ENCODE results near the gene MAN2A2. TPM values are rescaled to one million over a fixed set of nuclear protein-coding genes. Genes with fewer than 3 reads are reported as not detected.

The MAN2A2 gene
- total RNA-seq, 2 experiments from 2014 or later: 139 to 141 TPM

DNA sequence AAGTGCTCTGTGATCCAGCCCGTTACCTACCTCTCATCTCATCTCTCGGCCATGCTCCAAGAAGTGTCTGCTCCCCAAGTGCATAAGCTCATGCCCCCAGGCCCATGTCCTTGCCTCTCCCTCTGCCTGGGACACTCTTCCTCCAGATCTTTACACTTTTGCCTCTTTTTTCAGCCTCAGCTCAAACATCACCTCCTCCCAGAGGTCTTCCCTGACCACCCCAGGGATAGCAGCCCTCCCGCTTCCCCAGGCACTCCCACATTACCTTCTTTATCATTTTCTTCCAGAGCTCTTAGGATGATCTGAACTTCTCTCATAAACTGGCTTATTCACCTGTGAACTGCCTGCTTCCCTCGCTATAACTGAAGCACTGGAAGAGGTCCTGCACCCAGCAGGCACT, 37.4 kb upstream of the MAN2A2 start:
- Mint-ChIP-seq H3K27me3 (ENCODE audit: low read depth) (no peaks in the 10 kb centered on the region), H3K27ac (no peak overlapping the region), H3K4me3 (no peak overlapping the region), H3K9me3 (no peaks in the 10 kb centered on the region), H3K36me3 (ENCODE audit: low read depth) (peaks cover 19% of the 10 kb centered on the region), H3K4me1 (ENCODE audit: low read depth) (peaks cover 50% of the 10 kb centered on the region)
- intact Hi-C loops (cut with micrococcal nuclease): no loop called here
- no peak for DNase-seq
- CTCF ChIA-PET: no interaction called here

GRCh38 chr15:90866161-90866715, 36.9 kb upstream of the MAN2A2 start:
- Mint-ChIP-seq H3K36me3 (ENCODE audit: low read depth) (peaks cover 22% of the 10 kb centered on the region), H3K9me3 (no peaks in the 10 kb centered on the region), H3K4me1 (ENCODE audit: low read depth) (peaks cover 45% of the 10 kb centered on the region), H3K4me3 (no peak overlapping the region), H3K27me3 (ENCODE audit: low read depth) (no peaks in the 10 kb centered on the region), H3K27ac (no peak overlapping the region)
- DNase-seq: no peak
- intact Hi-C loops (cut with micrococcal nuclease): no loop called here
- CTCF ChIA-PET: no interaction called here

GRCh38 chr15:90866800-90867199, 36.3 kb upstream of the MAN2A2 start:
- Mint-ChIP-seq H3K27ac (no peak overlapping the region), H3K36me3 (ENCODE audit: low read depth) (peaks cover 22% of the 10 kb centered on the region), H3K27me3 (ENCODE audit: low read depth) (no peaks in the 10 kb centered on the region), H3K4me1 (ENCODE audit: low read depth) (peaks cover 44% of the 10 kb centered on the region), H3K9me3 (no peaks in the 10 kb centered on the region), H3K4me3 (no peak overlapping the region)
- CTCF ChIA-PET: no interaction called here
- DNase-seq: no peak
- intact Hi-C loops (cut with micrococcal nuclease): no loop called here

- H3K4me3 Mint-ChIP-seq: peak within 1 kb of the TSS; percentile 93
- peak; percentile 67 for DNase-seq
- H3K27ac Mint-ChIP-seq: peak within 1 kb of the TSS; percentile 99
- CTCF ChIA-PET: interaction anchor here (1.1 to 1.7 kb wide), 3 partner anchors 16 to 31 kb away, joined by 3 to 6 read pairs (median 4); no protein-coding TSS in a partner anchor
- peaks cover 48% of the 10 kb centered on the region for H3K4me1 Mint-ChIP-seq (ENCODE audit: low read depth)
- intact Hi-C loops (cut with micrococcal nuclease): no loop called here
- H3K27me3 Mint-ChIP-seq (ENCODE audit: low read depth): no peaks in the 10 kb centered on the region
- no peaks in the 10 kb centered on the region for H3K9me3 Mint-ChIP-seq
- peaks cover 34% of the 10 kb centered on the region for H3K36me3 Mint-ChIP-seq (ENCODE audit: low read depth)
Measured at GRCh38 chr15:90868261-90868689, 34.8 kb upstream of the MAN2A2 start, which contains the start of gene FURIN. Gene FURIN (plus strand): TSS chr15:90868588. CDS start chr15:90875741, 7,153 bp downstream.

DNA sequence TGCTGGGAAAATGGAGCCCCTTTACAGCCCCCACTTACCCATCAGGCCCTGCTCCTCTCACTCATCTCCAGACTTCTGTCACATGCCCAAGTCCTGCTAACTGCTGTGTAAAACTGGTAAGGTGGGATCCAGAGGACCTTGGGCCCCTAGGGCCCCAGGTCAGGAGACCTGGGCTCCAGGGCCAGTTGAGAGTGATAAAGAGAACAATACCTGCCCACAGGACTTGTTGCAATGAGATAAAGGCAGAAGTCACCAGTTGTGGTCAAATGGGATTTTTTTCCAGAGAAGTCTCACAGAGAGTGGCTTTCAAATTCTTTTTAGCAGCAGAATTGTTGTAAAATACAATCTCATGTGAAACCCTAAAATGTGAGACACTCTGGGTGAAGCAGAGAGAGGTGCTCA, 34.0 kb upstream of the MAN2A2 start:
- Mint-ChIP-seq H3K27ac (peak overlapping the region; percentile 99), H3K36me3 (ENCODE audit: low read depth) (peaks cover 43% of the 10 kb centered on the region), H3K4me3 (peak overlapping the region; percentile 93), H3K27me3 (ENCODE audit: low read depth) (no peaks in the 10 kb centered on the region), H3K4me1 (ENCODE audit: low read depth) (peaks cover 42% of the 10 kb centered on the region), H3K9me3 (no peaks in the 10 kb centered on the region)
- intact Hi-C loops (cut with micrococcal nuclease): loop anchor here (1.0 kb wide), 5 partner anchors 13 to 221 kb away; no protein-coding TSS in a partner anchor
- CTCF ChIA-PET: interaction anchor here (1.5 to 1.7 kb wide), 2 partner anchors 17 to 32 kb away, joined by 4 to 6 read pairs; no protein-coding TSS in a partner anchor
- DNase-seq: peak; percentile 43

GRCh38 chr15:90869601-90870353, 33.3 kb upstream of the MAN2A2 start:
- Mint-ChIP-seq H3K4me3 (peak overlapping the region; percentile 93), H3K27ac (peak overlapping the region; percentile 99), H3K36me3 (ENCODE audit: low read depth) (peaks cover 48% of the 10 kb centered on the region), H3K27me3 (ENCODE audit: low read depth) (no peaks in the 10 kb centered on the region), H3K4me1 (ENCODE audit: low read depth) (peaks cover 46% of the 10 kb centered on the region), H3K9me3 (no peaks in the 10 kb centered on the region)
- DNase-seq: peak; percentile 87
- CTCF ChIA-PET: interaction anchor here (0.8 to 1.7 kb wide), 6 partner anchors 16 to 65 kb away, joined by 3 to 7 read pairs (median 4); no protein-coding TSS in a partner anchor
- intact Hi-C loops (cut with micrococcal nuclease): loop anchor here (1.0 kb wide), 5 partner anchors 13 to 221 kb away; no protein-coding TSS in a partner anchor

DNA sequence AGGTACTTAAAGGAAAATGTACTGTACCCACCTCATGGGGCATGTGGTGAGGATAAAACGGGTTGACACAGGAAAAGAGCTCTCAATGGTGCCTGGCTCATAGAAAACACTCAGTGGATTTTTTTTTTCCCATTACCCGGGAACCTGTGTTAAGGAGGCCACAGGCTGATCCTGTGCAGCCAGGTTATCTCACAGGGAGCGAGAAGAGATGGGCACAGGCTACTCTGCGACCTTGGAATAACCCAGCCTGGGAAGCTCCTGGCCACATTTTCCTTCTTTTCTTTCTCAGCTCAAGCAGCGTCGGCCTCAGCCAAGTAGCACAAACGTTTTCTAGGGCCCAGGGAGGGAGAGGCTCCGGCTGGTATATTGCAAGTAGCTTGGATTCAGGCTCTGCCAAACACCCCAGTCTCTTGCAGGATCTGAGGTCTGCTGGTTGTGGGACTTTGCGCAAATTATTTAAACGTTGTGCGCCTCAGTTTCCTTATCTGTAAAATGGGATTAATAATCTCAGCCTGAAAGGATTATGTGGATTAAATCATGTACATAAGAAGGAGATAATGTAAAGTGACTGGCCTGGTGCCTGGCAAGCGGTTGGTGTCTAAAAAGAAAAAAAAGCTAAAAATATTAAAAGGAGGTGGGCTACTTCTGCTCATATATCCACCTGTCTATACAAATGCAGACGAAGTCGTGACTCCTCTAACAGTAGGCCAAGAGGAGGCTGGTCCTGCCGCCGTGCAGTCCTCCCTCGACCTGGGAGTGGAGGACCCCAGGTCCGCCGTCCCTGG, 32.6 kb upstream of the MAN2A2 start:
- Mint-ChIP-seq H3K36me3 (ENCODE audit: low read depth) (peaks cover 54% of the 10 kb centered on the region), H3K4me1 (ENCODE audit: low read depth) (peaks cover 51% of the 10 kb centered on the region)
- peak; percentile 21 for DNase-seq

GRCh38 chr15:90871139-90871715, 31.9 kb upstream of the MAN2A2 start:
- Mint-ChIP-seq H3K27ac (peak overlapping the region; percentile 99), H3K4me1 (ENCODE audit: low read depth) (peaks cover 49% of the 10 kb centered on the region), H3K27me3 (ENCODE audit: low read depth) (no peaks in the 10 kb centered on the region), H3K9me3 (no peaks in the 10 kb centered on the region), H3K4me3 (peak overlapping the region; percentile 93), H3K36me3 (ENCODE audit: low read depth) (peaks cover 60% of the 10 kb centered on the region)
- intact Hi-C loops (cut with micrococcal nuclease): no loop called here
- DNase-seq: peak; percentile 27
- CTCF ChIA-PET: interaction anchor here (1.2 to 1.7 kb wide), 2 partner anchors 33 to 63 kb away, joined by 3 to 7 read pairs; no protein-coding TSS in a partner anchor

More for the DNA sequence above, 32.6 kb upstream of the MAN2A2 start:
- CTCF ChIA-PET: interaction anchor here (0.8 to 1.7 kb wide), 4 partner anchors 28 to 64 kb away, joined by 3 to 7 read pairs (median 4); no protein-coding TSS in a partner anchor
- Mint-ChIP-seq H3K27ac (peak overlapping the region; percentile 99), H3K9me3 (no peaks in the 10 kb centered on the region), H3K4me3 (peak overlapping the region; percentile 93), H3K27me3 (ENCODE audit: low read depth) (no peaks in the 10 kb centered on the region)
- intact Hi-C loops (cut with micrococcal nuclease): no loop called here

- intact Hi-C loops (cut with micrococcal nuclease): loop anchor here (2.0 kb wide), 3 partner anchors 31 to 155 kb away; partner anchors contain the start of genes BLM and MAN2A2
- H3K9me3 Mint-ChIP-seq: no peaks in the 10 kb centered on the region
- H3K4me1 Mint-ChIP-seq (ENCODE audit: low read depth): peaks cover 52% of the 10 kb centered on the region
- peak overlapping the region; percentile 94 for H3K4me3 Mint-ChIP-seq
- H3K27me3 Mint-ChIP-seq (ENCODE audit: low read depth): no peaks in the 10 kb centered on the region
- peak; percentile 38 for DNase-seq
- H3K36me3 Mint-ChIP-seq (ENCODE audit: low read depth): peaks cover 66% of the 10 kb centered on the region
- CTCF ChIA-PET: interaction anchor here (1.7 kb wide), 1 partner anchor 34 kb away, joined by 7 read pairs; no protein-coding TSS in a partner anchor
- peak overlapping the region; percentile 99 for H3K27ac Mint-ChIP-seq
Measured at GRCh38 chr15:90871716-90872485, 31.2 kb upstream of the MAN2A2 start.

DNA sequence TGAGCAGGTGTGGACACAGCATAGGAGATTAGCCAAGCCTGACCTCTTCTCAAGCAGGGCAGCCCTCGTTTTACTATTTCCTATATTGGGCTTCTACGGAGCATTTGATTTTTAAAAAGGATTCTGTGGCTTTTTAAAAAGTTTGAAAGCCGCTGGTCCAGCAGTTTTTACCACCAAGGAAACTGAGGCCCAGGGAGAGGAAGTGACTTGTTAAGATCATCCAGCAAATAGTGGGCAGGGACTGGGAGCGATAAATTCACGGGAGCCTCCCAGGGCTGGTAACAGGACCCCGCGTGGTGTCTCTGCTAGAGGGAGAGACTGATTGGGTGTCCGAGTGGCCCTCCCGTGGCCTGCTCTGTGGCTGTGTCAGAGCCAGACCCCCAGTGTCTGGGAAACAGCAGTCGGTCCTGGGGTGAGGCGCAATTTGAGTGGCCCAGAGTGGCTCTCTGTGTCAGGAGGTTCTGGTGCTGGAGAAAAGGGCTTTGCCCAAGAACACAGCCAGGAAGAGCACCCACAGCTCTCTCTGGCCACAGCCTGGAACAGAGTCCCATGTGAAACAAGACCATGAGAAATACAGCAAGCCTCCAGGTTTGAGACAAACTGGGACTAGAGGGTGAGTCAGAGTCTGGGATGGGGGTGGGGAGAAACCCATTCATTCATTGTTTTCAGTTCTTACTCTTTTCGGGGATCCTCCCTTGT, 30.5 kb upstream of the MAN2A2 start:
- intact Hi-C loops (cut with micrococcal nuclease): loop anchor here (1.0 to 2.0 kb wide), 6 partner anchors 11 to 186 kb away; partner anchors contain the start of genes BLM and MAN2A2
- Mint-ChIP-seq H3K9me3 (no peaks in the 10 kb centered on the region), H3K4me3 (peak overlapping the region; percentile 94), H3K4me1 (ENCODE audit: low read depth) (peaks cover 52% of the 10 kb centered on the region), H3K27ac (peak overlapping the region; percentile 99), H3K27me3 (ENCODE audit: low read depth) (no peaks in the 10 kb centered on the region), H3K36me3 (ENCODE audit: low read depth) (peaks cover 73% of the 10 kb centered on the region)
- peak; percentile 91 for DNase-seq
- CTCF ChIA-PET: interaction anchor here (2.1 kb wide), 1 partner anchor 13 kb away, joined by 13 read pairs; no protein-coding TSS in a partner anchor

Measured in activated naive CD4-positive, alpha-beta T cell treated with anti-CD3 and anti-CD28 coated beads for 36 hours (primary cell).